ENCODE results near the gene ADAMTS20. TPM values are rescaled to one million over a fixed set of nuclear protein-coding genes. Genes with fewer than 3 reads are reported as not detected.

Gene ADAMTS20
- total RNA-seq, 4 donors from 2014 or later: not detected

GRCh38 chr12:43482311-43483085 lies 69.5 kb downstream of the ADAMTS20 start:
- no peaks in the 10 kb centered on the region for H3K27me3 ChIP-seq
- peaks cover 0 to 12% (median 0%) of the 10 kb centered on the region in 4 donors for H3K9me3 ChIP-seq
- no peak for DNase-seq (ENCODE audit: low spot score in 2 of 2)
- H3K4me3 ChIP-seq: no peak overlapping the region
- no peaks in the 10 kb centered on the region for H3K4me1 ChIP-seq
- TF ChIP-seq CTCF (IDR thresholded peaks at IDR 0.05): no peak
- no peak for TF ChIP-seq EP300 (IDR thresholded peaks at IDR 0.05)
- no peak for TF ChIP-seq POLR2A (IDR thresholded peaks at IDR 0.05)
- no peaks in the 10 kb centered on the region for H3K36me3 ChIP-seq
- WGBS, 2 donors: 75 to 92% methylated on average over 2 to 3 of the region's 3 CpGs
- no peak overlapping the region for H3K27ac ChIP-seq

GRCh38 chr12:43480591-43480990 lies 71.4 kb downstream of the ADAMTS20 start:
- H3K27ac ChIP-seq: no peak overlapping the region
- H3K27me3 ChIP-seq: no peaks in the 10 kb centered on the region
- no peak overlapping the region for H3K4me3 ChIP-seq
- H3K36me3 ChIP-seq: no peaks in the 10 kb centered on the region
- no peaks in the 10 kb centered on the region for H3K4me1 ChIP-seq
- H3K9me3 ChIP-seq: peaks cover 0 to 7% (median 0%) of the 10 kb centered on the region in 4 donors
- no peak for DNase-seq (ENCODE audit: low spot score in 2 of 2)
- 70 to 76% methylated on average over 3 of the region's 3 CpGs for WGBS, 2 donors
- TF ChIP-seq EP300 (IDR thresholded peaks at IDR 0.05) (no peak), CTCF (IDR thresholded peaks at IDR 0.05) (no peak), POLR2A (IDR thresholded peaks at IDR 0.05) (no peak)

GRCh38 chr12:43462741-43463140 lies 89.3 kb downstream of the ADAMTS20 start:
- H3K27me3 ChIP-seq: no peaks in the 10 kb centered on the region
- no peak for DNase-seq (ENCODE audit: low spot score in 2 of 2)
- H3K27ac ChIP-seq: no peak overlapping the region
- TF ChIP-seq EP300 (IDR thresholded peaks at IDR 0.05) (no peak), POLR2A (IDR thresholded peaks at IDR 0.05) (no peak), CTCF (IDR thresholded peaks at IDR 0.05) (no peak)
- 56 to 59% methylated on average over 3 of the region's 3 CpGs for WGBS, 2 donors
- no peak overlapping the region for H3K4me3 ChIP-seq
- no peaks in the 10 kb centered on the region for H3K4me1 ChIP-seq
- no peaks in the 10 kb centered on the region for H3K9me3 ChIP-seq
- H3K36me3 ChIP-seq: no peaks in the 10 kb centered on the region

GRCh38 chr12:43462080-43462479 lies 89.9 kb downstream of the ADAMTS20 start:
- no peak overlapping the region for H3K4me3 ChIP-seq
- no peaks in the 10 kb centered on the region for H3K27me3 ChIP-seq
- no peaks in the 10 kb centered on the region for H3K36me3 ChIP-seq
- TF ChIP-seq CTCF (IDR thresholded peaks at IDR 0.05): no peak
- TF ChIP-seq EP300 (IDR thresholded peaks at IDR 0.05): no peak
- no peak for TF ChIP-seq POLR2A (IDR thresholded peaks at IDR 0.05)
- no peak overlapping the region for H3K27ac ChIP-seq
- H3K9me3 ChIP-seq: no peaks in the 10 kb centered on the region
- WGBS, 2 donors: 83 to 94% methylated on average over 2 of the region's 2 CpGs
- H3K4me1 ChIP-seq: no peaks in the 10 kb centered on the region
- no peak for DNase-seq (ENCODE audit: low spot score in 2 of 2)

- TF ChIP-seq POLR2A (IDR thresholded peaks at IDR 0.05) (no peak), EP300 (IDR thresholded peaks at IDR 0.05) (no peak), CTCF (IDR thresholded peaks at IDR 0.05) (no peak)
- no peak overlapping the region for H3K4me3 ChIP-seq
- WGBS, 2 donors: 88 to 94% methylated on average over 4 of the region's 4 CpGs
- H3K36me3 ChIP-seq: no peaks in the 10 kb centered on the region
- DNase-seq (ENCODE audit: low spot score in 2 of 2): no peak
- no peaks in the 10 kb centered on the region for H3K4me1 ChIP-seq
- H3K27ac ChIP-seq: no peak overlapping the region
- H3K9me3 ChIP-seq: no peaks in the 10 kb centered on the region
- H3K27me3 ChIP-seq: no peaks in the 10 kb centered on the region
Observed at GRCh38 chr12:43459285-43459684, 92.7 kb downstream of the ADAMTS20 start.
